NT2/D1 (cell line): Measurements from ENCODE around the gene UGT1A9.

ENCODE experiments used
- SUZ12 ChIP-seq: IDR thresholded peaks from 2 replicates; pipeline ENCODE4 v1.6.1; 2011; ENCODE audit not compliant: insufficient read length, insufficient read depth; ENCODE audit errors: extremely low read depth
- YY1 ChIP-seq: IDR thresholded peaks from 2 replicates; pipeline ENCODE4 v1.6.1; 2011; ENCODE audit not compliant: insufficient read length, insufficient read depth
- ZNF274 ChIP-seq: IDR thresholded peaks from 2 replicates; pipeline ENCODE4 v1.6.1; 2011; ENCODE audit warnings: mild to moderate bottlenecking, low read depth, low read length

- TF ChIP-seq ZNF274 (no peak), YY1 (no peak), SUZ12 (no peak)
These were observed 2.2 kb downstream of the UGT1A9 start for GRCh38 chr2:233673896-233674295.
